ENCODE results near the gene NECAP2.
"Not testable (repeated sequence)": the region's sequence is repeated elsewhere in the genome, so short reads cannot be mapped to it uniquely, and the experiment has no call there.

NECAP2 gene

DNA sequence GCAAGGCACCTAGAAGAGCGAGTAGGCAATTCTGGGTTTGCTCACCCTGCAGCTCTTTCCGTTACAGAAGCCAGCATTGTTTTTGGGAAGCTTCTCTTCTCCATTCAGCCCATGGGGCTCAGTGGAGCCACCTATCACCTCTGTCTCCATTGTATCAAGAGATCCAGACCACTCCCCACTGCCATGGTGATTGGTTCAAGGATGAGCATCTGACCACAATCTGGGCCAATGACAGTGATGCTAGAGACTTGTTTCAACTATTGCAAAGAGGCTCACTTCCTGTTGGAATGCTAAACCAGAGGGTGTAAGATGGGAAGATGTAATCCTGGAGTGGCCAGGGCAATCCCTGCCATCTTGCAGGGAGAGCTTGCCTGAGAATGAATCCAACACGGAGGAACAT lies 9.9 kb upstream of the NECAP2 start:
- no peak for DNase-seq (ENCODE audit: low read depth)

DNA sequence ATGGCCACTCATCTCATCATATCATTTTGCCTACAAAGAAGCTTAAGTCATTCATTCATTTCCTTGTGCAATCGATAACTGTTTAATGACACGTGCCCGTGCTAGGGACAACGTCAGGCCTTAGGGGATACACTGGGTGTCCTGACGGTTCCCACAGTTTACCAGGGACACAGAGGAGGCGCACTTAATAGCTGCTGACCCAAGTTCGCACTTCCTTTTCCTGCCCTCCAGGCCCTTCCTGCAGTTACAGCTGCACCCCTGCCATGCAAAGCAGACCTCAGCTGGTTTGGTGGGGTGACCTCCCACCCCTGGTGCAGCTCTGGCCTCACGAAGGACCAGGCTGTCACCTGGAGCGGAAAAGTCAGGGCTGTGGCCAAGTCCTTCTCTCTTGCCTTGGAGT lies 7.5 kb upstream of the NECAP2 start:
- no peak for DNase-seq (ENCODE audit: low read depth)

DNA sequence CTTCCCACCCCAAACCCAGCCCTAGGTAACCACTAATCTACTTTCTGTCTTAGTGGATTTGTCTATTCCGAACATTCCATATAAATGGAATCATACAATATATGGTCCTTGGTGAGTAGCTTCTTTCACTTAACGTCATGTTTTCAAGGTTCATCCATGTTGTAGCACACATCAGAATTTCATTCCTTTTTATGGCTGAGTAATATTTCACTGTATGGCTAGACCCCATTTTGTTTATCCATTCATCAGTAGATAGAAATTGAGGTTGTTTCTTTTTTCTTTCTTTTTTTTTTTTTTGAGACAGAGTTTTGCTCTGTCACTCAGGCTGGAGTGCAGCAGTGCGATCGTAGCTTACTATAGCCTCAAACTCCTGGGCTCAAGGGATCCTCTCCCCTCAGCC lies 6.5 kb upstream of the NECAP2 start:
- no peak for DNase-seq (ENCODE audit: low read depth)

DNA sequence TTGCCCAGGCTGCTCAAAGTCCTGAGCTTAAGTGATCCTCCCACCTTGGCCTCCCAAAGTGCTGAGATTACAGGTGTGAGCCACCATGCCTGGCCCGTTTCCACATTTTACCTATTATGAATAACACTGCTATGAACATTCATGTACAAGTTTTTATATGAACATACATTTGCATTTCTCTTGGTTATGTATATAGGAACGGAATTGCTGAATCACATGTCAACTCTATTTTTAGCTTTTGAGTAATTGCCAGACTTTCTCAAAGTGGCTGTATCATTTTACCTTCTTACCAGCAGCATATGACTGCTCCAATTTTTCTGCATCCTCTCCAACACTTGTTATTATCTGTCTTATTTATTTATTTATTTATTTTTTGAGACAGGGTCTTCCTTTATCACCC lies 6.0 kb upstream of the NECAP2 start:
- no peak for DNase-seq (ENCODE audit: low read depth)

DNA sequence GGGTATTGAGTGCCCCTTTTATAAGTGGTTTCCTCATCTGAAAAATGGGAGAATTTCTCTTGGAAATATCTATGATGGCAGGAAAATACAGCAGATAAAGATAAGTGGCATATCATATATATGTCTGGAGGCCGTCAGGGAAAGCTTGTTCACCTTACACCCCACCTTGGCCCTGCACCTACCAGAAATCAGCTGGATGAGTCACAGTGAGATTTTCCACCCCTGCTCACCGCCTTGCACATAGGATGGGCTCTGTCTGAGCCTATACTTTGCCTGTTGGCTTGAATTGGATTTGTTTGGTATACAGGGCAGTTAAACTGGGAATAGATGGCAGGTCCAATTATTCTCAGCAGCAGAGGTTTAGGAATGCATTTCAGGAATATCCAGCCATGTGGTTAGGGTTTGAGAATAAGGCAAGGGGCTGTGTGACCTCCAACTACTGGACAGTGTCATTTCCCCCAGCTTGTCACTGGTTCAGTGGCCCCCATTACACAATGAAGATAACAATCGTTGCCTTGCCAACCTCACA lies 3.5 kb upstream of the NECAP2 start, which contains the start of gene SPATA21:
TSS of gene SPATA21 (minus strand) at position 479 of the 529 bp plus-strand sequence. CDS start 6,053 bp downstream, outside the sequence.
- DNase-seq (ENCODE audit: low read depth), result no peak

DNA sequence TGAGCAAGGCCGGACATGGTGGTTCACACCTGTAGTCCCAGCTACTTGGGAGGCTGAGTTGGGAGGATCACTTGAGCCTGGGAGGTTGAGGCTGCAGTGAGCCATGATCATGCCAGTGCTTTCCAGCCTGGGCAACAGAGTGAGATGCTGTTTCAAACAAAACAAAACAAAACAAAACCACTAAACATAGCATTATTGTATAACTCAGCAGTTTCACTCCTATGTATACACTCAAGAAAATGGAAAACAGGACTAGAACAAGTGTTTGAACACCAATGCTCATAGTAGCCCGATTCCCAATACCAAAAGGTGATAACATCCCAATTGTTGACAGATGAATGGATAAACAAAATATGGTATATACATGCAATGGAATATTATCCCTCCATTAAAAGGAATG lies 2.0 kb upstream of the NECAP2 start:
- no peak for DNase-seq (ENCODE audit: low read depth)

DNA sequence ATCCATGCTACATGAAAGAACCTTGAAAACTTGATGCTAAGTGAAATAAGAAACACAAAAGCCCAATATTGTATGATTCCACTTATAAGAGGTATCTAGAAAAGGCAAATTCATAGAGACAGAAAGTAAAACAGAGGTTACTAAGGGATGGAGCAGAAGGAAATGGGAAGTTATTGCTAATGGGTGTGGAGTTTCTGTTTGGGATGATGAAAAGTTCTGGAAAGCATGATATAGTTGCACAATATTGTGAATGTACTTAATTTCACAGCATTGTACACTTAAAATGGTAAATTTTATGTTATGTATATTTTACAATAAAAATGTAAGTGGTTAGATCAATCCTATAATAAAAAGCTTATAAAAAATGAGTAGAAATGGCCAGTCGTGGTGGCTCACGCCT lies 1.6 kb upstream of the NECAP2 start:
- no peak for DNase-seq (ENCODE audit: low read depth)

DNA sequence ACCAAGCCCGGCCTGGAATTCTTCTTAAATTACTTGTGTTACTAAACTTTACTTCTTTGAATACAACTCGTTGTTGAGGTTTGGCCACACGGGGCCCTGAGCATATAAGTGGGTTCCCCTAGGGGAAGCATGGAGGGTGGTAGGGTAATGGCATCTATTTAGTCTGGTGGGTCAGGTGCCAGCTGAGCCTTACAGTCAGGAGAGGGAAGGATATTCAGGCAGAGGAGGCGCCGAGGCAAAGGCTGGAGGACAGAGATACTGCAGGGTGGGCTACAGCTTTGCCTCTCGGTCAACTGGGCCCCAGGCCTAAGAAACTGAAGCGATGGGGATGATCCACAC lies 424 bp upstream of the NECAP2 start:
- DNase-seq (ENCODE audit: low read depth), result no peak

DNA sequence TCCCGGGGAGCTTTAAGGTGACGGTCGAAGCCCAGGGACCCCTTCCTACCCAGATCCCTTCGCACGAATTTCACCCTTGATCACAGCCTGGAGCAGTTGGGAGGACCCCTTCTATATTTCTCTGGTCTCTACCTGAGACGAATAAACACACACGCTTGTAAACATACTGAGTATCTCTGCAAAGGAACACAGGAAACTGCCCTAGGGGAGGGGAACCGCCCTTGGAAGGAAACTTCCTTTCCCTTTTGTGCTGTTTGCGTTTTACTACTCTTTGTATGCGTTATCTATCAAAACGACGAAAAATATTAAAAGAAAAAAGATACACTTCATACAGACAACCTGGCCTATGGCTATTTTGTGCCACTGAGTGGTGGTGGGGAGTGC lies 750 bp downstream of the NECAP2 start:
- DNase-seq (ENCODE audit: low read depth), result no peak

DNA sequence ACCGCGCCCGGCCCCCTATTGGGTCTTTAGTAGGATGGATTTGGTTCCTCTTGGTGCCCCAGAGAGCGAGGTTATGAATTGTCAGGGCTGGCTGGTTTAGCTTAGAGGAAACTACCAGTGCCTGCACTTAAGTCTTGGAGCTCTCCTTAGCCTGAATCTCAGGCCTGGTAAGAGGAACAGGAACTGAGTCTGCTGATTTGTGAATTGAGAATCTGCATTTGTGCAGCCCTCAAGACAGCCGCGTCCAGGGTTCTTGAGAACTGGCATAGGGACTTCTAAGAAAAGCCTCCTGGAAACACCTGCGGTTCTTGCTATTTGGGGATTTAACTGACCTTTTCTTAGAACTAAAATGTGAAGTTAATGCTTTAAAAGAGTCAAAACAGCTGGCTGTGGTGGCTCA lies 1.7 kb downstream of the NECAP2 start:
- no peak for DNase-seq (ENCODE audit: low read depth)

DNA sequence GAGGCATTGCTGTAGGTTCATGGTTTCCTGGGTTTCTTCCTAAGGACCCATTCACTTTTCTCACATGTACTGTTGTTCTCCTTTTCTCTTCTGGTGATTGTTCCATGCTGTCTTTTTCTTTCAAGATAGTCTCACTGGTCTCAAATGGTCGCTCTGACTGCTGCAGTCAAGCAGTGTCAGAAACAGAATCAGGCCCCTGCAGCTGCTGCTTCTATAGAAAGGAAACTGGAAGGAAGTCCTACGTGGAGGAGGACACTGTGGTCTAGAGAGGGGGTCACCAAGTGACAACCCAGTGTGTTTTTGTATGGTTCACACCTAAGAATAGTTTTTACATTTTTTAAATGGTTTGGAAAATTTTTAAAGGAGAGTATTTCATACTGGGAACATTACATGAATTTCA lies 2.4 kb downstream of the NECAP2 start:
- DNase-seq (ENCODE audit: low read depth), result no peak

DNA sequence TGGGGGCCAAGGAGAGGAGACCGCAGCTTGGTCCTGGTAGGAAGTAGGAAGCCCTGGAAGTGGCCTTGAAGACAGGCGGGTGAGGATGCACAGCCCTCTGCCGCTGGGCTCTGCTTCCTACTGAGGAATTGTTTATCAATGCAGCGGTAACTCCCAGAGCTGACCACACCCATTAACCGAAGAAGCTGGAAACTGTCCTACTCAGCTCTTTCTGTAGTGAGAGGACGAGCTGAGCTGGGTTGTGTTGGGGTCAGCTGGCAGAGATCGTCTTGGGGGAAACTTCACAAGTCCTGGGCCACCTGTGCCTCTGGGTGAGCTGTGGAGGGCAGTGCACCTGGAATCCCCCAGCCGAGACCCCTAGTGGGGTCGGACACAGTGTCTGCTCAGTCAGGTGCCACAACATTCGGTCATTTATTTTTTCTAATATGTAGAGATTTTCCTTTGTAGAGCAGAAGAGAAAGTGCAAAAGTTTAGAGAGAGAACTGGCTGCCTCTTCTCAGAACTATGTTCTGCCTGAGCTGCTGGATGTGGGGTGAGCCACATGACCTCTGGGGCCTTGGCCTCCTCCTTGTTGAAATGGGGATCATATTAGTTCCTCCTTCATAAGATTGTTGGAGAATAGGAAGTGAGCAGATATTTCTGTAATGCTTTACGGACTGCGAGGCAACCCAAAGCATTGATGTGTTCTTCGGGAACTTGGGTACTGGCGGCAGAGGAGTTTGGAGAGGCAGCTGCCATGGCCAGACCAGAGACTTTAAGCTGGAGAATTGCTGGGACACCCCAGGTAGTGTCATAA lies 3.6 kb downstream of the NECAP2 start:
- no peak for DNase-seq (ENCODE audit: low read depth)

DNA sequence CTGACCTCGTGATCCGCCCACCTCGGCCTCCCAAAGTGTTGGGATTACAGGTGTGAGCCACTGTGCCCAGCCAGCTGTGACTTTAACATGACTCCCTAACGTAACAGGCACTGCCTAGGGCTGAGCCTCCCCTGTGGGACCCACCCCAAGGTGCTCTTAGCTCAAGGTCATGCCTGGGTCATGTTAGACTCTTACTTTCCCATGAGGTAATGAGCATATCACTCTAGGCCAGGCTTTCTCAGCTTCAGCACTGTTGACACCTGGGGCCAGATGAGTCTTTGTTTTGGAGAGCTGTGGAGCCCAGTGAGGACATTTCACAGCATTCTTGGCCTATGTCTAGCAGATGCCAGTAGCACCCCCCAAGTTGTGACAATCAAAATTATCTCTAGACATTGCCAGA lies 4.5 kb downstream of the NECAP2 start:
- DNase-seq (ENCODE audit: low read depth), result no peak

DNA sequence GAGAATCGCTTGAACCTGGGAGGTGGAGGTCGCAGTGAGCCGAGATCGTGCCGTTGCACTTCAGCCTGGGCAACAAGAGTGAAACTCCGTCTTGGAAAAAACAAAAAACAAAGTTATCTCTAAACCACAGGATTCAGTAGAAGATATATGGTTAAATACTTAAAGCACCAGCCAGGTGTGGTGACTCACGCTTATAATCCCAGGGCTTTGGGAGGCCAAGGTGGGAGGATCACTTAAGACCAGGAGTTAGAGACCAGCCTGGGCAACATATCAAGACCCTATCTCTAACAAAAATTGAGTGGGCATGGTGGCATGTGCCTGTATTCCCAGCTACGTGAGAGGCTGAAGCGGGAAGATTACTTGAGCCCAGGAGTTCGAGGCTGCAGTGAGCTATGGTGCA lies 5.6 kb downstream of the NECAP2 start:
- DNase-seq (ENCODE audit: low read depth), result no peak

DNA sequence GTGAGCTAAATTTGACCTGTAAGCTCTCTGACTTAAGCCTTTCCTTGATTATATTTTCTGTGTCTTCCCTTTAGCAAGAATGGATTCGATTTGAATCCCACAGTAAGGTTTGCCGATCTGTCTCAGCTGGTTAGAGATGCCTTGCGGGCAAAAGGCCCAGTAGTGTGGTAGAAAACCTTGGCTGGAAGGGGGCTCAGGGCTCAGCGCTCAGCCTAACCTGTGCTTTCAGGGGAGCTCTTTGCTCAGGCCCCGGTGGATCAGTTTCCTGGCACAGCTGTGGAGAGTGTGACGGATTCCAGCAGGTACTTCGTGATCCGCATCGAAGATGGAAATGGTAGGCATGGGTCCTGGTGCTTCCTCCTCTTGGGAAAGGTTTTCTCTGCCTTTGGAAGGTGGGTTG lies 7.1 kb downstream of the NECAP2 start:
- DNase-seq (ENCODE audit: low read depth), result no peak

DNA sequence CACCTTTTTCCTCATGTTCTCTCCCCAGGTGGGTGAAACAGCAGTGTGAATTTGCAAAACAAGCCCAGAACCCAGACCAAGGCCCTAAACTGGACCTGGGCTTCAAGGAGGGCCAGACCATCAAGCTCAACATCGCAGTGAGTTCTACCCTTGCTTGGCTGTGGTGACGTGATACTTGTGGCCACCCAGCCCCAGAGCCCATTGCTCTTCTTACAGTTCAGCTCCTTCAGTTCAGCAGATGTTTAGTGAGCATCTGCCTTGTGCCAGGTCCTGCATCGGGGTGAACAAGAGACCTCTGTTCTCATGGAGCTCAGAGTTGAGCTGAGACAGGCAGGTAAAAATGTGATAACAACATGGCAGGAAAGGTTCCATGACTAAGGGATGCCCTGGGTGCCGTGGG lies 8.5 kb downstream of the NECAP2 start:
- DNase-seq (ENCODE audit: low read depth), result no peak

DNA sequence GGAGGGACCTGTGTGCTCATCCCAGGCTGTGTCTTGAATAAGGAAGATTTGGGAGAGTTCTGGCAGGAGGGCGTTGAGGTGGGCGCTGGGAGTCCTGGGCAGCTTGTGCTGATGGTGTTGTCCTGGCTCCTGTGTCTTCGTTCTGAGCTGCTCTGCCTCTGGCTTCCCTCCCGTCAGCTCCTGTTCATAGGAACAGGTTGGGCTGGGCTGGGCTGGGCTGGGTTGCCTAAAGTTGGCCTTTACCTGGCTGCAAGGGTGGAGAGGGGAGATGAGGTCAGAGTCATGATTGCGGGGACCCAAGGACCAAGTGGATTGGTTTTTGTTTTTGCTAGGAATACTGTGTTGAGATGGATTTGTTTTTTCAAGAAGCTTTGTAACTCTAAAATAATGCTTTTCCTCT lies 9.1 kb downstream of the NECAP2 start:
- DNase-seq (ENCODE audit: low read depth), result no peak

DNA sequence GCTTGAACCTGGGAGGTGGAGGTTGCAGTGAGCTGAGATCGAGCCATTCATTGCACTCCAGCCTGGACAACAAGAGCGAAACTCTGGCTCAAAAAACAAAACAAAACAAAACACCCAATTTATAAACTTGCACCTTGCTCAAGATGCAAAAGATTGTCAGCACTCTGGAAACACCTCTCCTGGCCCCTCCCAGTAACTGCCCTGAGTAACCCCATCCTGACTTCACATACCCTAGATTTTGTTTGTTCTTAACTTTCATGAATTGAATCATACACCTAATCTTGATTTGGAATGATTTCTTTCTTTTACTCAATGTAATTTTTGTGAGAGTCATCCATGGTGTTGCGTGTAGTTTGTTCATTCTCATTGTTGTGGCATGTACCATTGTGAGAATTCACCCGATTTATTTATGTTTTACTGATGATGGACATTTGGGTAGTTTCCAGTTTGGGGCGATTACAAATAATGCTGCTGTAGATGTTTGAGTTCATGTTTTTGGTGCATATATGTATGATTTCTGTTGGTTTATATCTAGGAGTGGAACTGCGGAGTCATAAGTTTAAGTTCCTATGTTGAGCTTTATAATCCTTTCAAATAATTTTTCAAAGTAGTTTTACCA lies 10.4 kb downstream of the NECAP2 start:
- DNase-seq (ENCODE audit: low read depth), result no peak

DNA sequence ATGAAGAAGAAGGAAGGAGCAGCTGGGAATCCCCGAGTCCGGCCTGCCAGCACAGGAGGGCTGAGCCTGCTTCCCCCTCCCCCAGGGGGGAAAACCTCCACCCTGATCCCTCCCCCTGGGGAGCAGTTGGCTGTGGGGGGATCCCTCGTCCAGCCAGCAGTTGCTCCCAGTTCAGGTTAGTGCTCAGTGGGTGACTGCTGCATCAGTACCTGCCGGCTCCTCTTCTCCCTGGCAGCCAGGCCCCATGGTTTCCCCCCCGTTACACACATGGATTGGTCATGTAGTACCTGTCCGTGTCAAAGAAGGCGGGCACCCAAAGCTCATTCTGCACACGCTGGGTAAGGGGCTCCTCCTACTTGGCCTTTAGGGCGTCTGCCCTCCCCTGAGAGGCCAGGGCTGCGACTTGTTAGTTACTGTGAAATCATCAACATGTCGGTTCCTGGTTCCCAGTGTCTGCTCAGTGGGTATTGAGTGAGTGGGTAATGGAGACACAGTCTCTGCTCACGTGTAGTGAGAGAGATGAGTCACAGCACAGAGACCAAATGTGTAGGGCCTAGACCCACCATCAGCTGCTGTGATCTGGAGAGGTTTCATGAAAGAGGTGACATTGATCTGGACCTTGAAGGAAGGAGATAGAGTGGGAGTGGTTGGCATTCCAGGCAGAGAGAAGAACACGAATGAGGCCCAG lies 11.5 kb downstream of the NECAP2 start:
- DNase-seq (ENCODE audit: low read depth), result no peak

DNA sequence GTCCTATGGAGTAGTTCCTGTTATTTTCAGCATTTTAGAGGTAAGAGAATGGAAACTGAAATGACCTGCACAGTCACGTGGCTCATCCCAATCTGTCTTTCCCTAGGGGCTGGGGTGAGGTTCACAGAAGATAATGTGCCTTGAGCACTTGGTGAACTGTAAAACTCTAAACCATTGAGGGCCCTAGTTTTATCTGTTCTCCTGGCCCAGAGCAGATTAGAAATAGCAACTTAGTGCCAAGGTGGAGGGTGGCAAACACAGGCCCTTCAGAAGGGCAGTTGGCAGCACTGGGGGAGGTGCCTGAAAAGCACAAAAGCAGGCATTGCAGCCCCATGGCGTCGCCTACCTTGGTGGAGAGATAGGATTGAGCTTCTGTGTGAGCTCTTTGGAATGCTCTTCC lies 14.4 kb downstream of the NECAP2 start:
- not testable (repeated sequence) for DNase-seq (ENCODE audit: low read depth)

DNA sequence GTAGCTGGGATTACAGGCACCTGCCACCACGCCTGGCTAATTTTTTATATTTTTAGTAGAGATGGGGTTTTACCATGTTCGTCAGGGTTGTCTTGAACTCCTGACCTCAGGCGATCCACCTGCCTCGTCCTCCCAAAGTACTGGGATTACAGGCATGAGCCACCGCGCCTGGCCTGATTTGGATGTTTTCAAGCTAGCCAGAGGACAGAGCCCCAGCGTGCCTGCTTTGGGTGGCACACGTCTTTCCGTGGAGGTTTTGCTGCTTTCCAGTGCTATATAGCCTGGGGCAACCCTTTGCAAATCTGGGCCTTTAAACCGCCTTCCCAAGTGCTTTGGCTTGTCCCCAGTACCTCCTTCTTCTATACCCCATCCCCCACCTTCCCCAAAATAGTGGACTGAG lies 15.6 kb downstream of the NECAP2 start:
- DNase-seq (ENCODE audit: low read depth), result not testable (repeated sequence)

DNA sequence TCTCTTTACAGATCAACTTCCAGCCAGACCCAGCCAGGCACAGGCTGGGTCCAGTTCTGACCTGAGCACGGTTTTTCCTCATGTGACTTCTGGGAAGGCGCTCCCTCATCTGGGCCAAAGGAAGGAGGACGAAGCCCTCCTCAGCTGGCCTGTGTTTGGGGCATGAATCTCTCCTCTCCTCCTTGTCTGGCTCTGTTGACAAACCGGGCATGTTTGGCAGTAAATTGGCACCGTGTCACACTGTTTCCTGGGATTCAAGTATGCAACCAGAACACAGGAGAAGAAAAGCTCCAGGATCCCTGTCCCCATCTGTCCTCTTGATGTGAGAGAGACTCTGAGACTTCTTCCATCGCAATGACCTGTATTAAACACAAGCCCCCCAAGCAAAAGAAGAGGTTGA lies 18.3 kb downstream of the NECAP2 start:
- DNase-seq (ENCODE audit: low read depth), result no peak

DNA sequence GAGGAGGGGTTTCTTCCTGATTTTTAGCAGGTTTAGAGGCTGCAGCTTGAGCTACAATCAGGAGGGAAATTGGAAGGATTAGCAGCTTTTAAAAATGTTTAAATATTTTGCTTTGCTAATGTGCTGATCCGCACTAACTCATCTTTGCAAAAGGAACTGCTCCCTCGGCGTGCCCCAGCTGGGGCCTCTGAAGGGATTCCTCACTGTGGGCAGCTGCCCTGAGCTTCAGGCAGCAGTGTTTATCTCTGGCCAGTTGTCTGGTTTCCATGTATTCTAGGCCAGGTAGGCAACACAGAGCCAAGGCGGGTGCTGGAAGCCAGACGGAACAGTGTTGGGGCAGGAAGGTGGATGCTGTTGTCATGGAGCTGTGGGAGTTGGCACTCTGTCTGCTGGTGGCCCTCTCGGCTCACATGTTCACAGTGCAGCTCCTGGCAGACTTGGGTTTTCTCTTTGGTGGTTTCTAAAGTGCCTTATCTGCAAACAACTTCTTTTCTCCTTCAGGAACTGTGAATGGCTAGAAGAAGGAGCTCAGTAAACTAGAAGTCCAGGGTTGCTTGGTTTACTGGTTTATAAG lies 18.9 kb downstream of the NECAP2 start:
- no peak for DNase-seq (ENCODE audit: low read depth)

Data from activated T-helper 1 cell treated with Interleukin-2 at 50 U/mL for 16 hours (primary cell).